Naive thymus-derived CD4-positive, alpha-beta T cell (primary cell): ENCODE measurements around the gene PDZRN4. TPM values are rescaled to one million over a fixed set of nuclear protein-coding genes. Genes with fewer than 3 reads are reported as not detected.

Source experiments
- ATAC-seq: fragments of 150-1000 bp; cut with Tn5 transposase; 2 replicates; pipeline ENCODE4 v1.10.0; 2021; ENCODE audit warnings: mild to moderate bottlenecking, moderate library complexity
- CTCF ChIA-PET: fragments of 350-600 bp; sonication (Branson Sonifier 250); formaldehyde crosslinking; loops from one replicate; lab custom pipeline; 2021; ENCODE audit warnings: antibody characterized with exemption; lab: Charles Lee
- POLR2A ChIA-PET: fragments of 350-600 bp; sonication (Branson Sonifier 250); formaldehyde crosslinking; loops from one replicate; lab custom pipeline; 2021; ENCODE audit warnings: antibody characterized with exemption, inconsistent platforms; lab: Charles Lee
- DNase-seq, 9 donors: peaks; one replicate each; pipeline versions ENCODE4 v3.0.0 to v3.0.0-alpha.2; 2020 to 2022; ENCODE audit warnings: mixed read lengths in 1 of 9
- H3K27ac ChIP-seq: one replicate; pipeline ENCODE4 v1.7.0; 2013; ENCODE audit warnings: mild to moderate bottlenecking, low read depth, low read length, moderate library complexity
- H3K27me3 ChIP-seq, 2 donors: one replicate each; pipeline ENCODE4 v1.7.0; 2013; ENCODE audit warnings: low read length in 2 of 2, mild to moderate bottlenecking in 2 of 2, moderate library complexity in 2 of 2; ENCODE audit not compliant: control insufficient read depth in 2 of 2, insufficient read depth in 2 of 2
- H3K36me3 ChIP-seq, 3 experiments: 1 replicate in 2 of 3; 2 replicates in 1 of 3; pipeline ENCODE4 v1.7.0; 2013; ENCODE audit warnings: low read length in 3 of 3, mild to moderate bottlenecking in 3 of 3, moderate library complexity in 1 of 3; ENCODE audit not compliant: insufficient read depth in 3 of 3, control insufficient read depth in 2 of 3
- H3K4me1 ChIP-seq, 2 donors: one replicate each; pipeline ENCODE4 v1.7.0; 2013; ENCODE audit warnings: low read length in 2 of 2, mild to moderate bottlenecking in 2 of 2, moderate library complexity in 1 of 2; ENCODE audit not compliant: control insufficient read depth in 2 of 2, insufficient read depth in 2 of 2
- H3K4me3 ChIP-seq: 2 replicates; pipeline ENCODE4 v1.7.0; 2013; ENCODE audit warnings: mild to moderate bottlenecking, low read length
- H3K9me3 ChIP-seq, 3 experiments: 1 replicate in 2 of 3; 2 replicates in 1 of 3; pipeline ENCODE4 v1.7.0; 2013; ENCODE audit warnings: low read length in 3 of 3; ENCODE audit not compliant: control insufficient read depth in 2 of 3
- H3K27ac Mint-ChIP-seq, 9 donors: one replicate each; pipeline ENCODE4 v1.8.0; 2020 to 2022; ENCODE audit warnings: mixed read lengths in 9 of 9, mild to moderate bottlenecking in 8 of 9, moderate library complexity in 5 of 9, inconsistent platforms in 2 of 9
- H3K27me3 Mint-ChIP-seq, 5 donors: one replicate each; pipeline ENCODE4 v1.8.0; 2021 to 2022; ENCODE audit warnings: mixed read lengths in 5 of 5, mild to moderate bottlenecking in 1 of 5
- H3K36me3 Mint-ChIP-seq, 5 donors: one replicate each; pipeline ENCODE4 v1.8.0; 2020 to 2022; ENCODE audit warnings: mixed read lengths in 5 of 5, mild to moderate bottlenecking in 3 of 5, inconsistent platforms in 1 of 5
- H3K4me1 Mint-ChIP-seq, 7 donors: one replicate each; pipeline ENCODE4 v1.8.0; 2020 to 2022; ENCODE audit warnings: mixed read lengths in 7 of 7, mild to moderate bottlenecking in 3 of 7, inconsistent platforms in 1 of 7
- H3K4me3 Mint-ChIP-seq, 10 donors: one replicate each; pipeline ENCODE4 v1.8.0; 2020 to 2022; ENCODE audit warnings: mild to moderate bottlenecking in 10 of 10, mixed read lengths in 10 of 10, moderate library complexity in 6 of 10, inconsistent platforms in 2 of 10
- H3K9me3 Mint-ChIP-seq, 11 donors: one replicate each; pipeline ENCODE4 v1.8.0; 2020 to 2022; ENCODE audit warnings: mixed read lengths in 11 of 11, mild to moderate bottlenecking in 4 of 11, inconsistent platforms in 1 of 11, moderate library complexity in 1 of 11
- intact Hi-C, 2 donors: fragments of 100-400 bp; cut with micrococcal nuclease; formaldehyde crosslinking; loops; one replicate each; pipeline ENCODE4 v1.15.1; 2023
- polyA plus RNA-seq, 2 donors: library from polyadenylated mRNA; unstranded; fragments of 300-500 nt; fragmentation: Illumina TruSeq; gene quantifications; one replicate each; pipeline ENCODE4 v1.2.3, GENCODE V29; 2021
- total RNA-seq, 6 experiments: library from RNA in 5 of 6; stranded (reverse) in 5 of 6; gene quantifications; 1 replicate in 5 of 6; 2 replicates in 1 of 6; pipeline ENCODE4 v1.2.3 and lab custom pipeline; 2021 to 2026

Gene PDZRN4
- total and polyA plus RNA-seq, 7 experiments from 2014 or later, result not detected

GRCh38 chr12:41362510-41362909 lies 174.4 kb downstream of the PDZRN4 start:
- no peaks in the 10 kb centered on the region for H3K9me3 ChIP-seq
- peaks cover 0 to 3% (median 0%) of the 10 kb centered on the region in 11 donors for H3K9me3 Mint-ChIP-seq
- no peak overlapping the region for H3K4me3 ChIP-seq
- no peaks in the 10 kb centered on the region for H3K27me3 ChIP-seq
- H3K36me3 Mint-ChIP-seq, result no peaks in the 10 kb centered on the region
- intact Hi-C loops, result no loop called here
- H3K4me3 Mint-ChIP-seq, result no peak overlapping the region
- no peaks in the 10 kb centered on the region for H3K4me1 ChIP-seq
- no peaks in the 10 kb centered on the region for H3K27me3 Mint-ChIP-seq
- no peaks in the 10 kb centered on the region for H3K4me1 Mint-ChIP-seq
- no peak overlapping the region for H3K27ac Mint-ChIP-seq
- CTCF ChIA-PET, result no interaction called here
- no peak for ATAC-seq
- H3K27ac ChIP-seq, result no peak overlapping the region
- POLR2A ChIA-PET, result no interaction called here
- DNase-seq, result no peak
- H3K36me3 ChIP-seq, result no peaks in the 10 kb centered on the region

- Histone ChIP-seq H3K27me3 (no peaks in the 10 kb centered on the region), H3K4me1 (no peaks in the 10 kb centered on the region), H3K9me3 (no peaks in the 10 kb centered on the region), H3K27ac (no peak overlapping the region), H3K4me3 (no peak overlapping the region), H3K36me3 (no peaks in the 10 kb centered on the region)
- Mint-ChIP-seq H3K4me1 (no peaks in the 10 kb centered on the region), H3K4me3 (no peak overlapping the region), H3K9me3 (peaks cover 0 to 3% (median 0%) of the 10 kb centered on the region in 11 donors), H3K27me3 (no peaks in the 10 kb centered on the region), H3K36me3 (no peaks in the 10 kb centered on the region), H3K27ac (no peak overlapping the region)
- intact Hi-C loops, result no loop called here
- ChIA-PET CTCF (no interaction called here), POLR2A (no interaction called here)
- DNase-seq, result no peak
- no peak for ATAC-seq
These were observed 174.8 kb downstream of the PDZRN4 start for GRCh38 chr12:41362931-41363330.

- no peaks in the 10 kb centered on the region for H3K9me3 ChIP-seq
- Mint-ChIP-seq H3K4me3 (no peak overlapping the region), H3K27me3 (no peaks in the 10 kb centered on the region), H3K4me1 (no peaks in the 10 kb centered on the region), H3K9me3 (peaks cover 0 to 5% (median 0%) of the 10 kb centered on the region in 11 donors), H3K27ac (no peak overlapping the region), H3K36me3 (no peaks in the 10 kb centered on the region)
- DNase-seq, result no peak
- no peak for ATAC-seq
- CTCF ChIA-PET, result no interaction called here
- no peak overlapping the region for H3K4me3 ChIP-seq
- H3K27me3 ChIP-seq, result no peaks in the 10 kb centered on the region
- POLR2A ChIA-PET, result no interaction called here
- no peaks in the 10 kb centered on the region for H3K4me1 ChIP-seq
- intact Hi-C loops, result no loop called here
- no peaks in the 10 kb centered on the region for H3K36me3 ChIP-seq
- no peak overlapping the region for H3K27ac ChIP-seq
These were observed 176.1 kb downstream of the PDZRN4 start for GRCh38 chr12:41364211-41364610.

GRCh38 chr12:41365653-41366171 lies 177.6 kb downstream of the PDZRN4 start:
- Histone ChIP-seq H3K4me3 (no peak overlapping the region), H3K9me3 (no peaks in the 10 kb centered on the region), H3K27ac (no peak overlapping the region), H3K36me3 (no peaks in the 10 kb centered on the region), H3K4me1 (no peaks in the 10 kb centered on the region), H3K27me3 (no peaks in the 10 kb centered on the region)
- Mint-ChIP-seq H3K27me3 (no peaks in the 10 kb centered on the region), H3K27ac (no peak overlapping the region), H3K36me3 (no peaks in the 10 kb centered on the region), H3K9me3 (peaks cover 0 to 3% (median 0%) of the 10 kb centered on the region in 11 donors), H3K4me3 (no peak overlapping the region), H3K4me1 (no peaks in the 10 kb centered on the region)
- POLR2A ChIA-PET, result no interaction called here
- ATAC-seq (no peak), DNase-seq (no peak)
- CTCF ChIA-PET, result no interaction called here
- intact Hi-C loops, result no loop called here

- intact Hi-C loops, result no loop called here
These were observed 179.7 kb downstream of the PDZRN4 start for GRCh38 chr12:41367726-41368405.

GRCh38 chr12:41380878-41381277 lies 192.8 kb downstream of the PDZRN4 start:
- POLR2A ChIA-PET, result no interaction called here
- Mint-ChIP-seq H3K4me1 (no peaks in the 10 kb centered on the region), H3K27ac (no peak overlapping the region), H3K4me3 (no peak overlapping the region), H3K27me3 (no peaks in the 10 kb centered on the region), H3K36me3 (no peaks in the 10 kb centered on the region), H3K9me3 (peaks cover 0 to 17% (median 4%) of the 10 kb centered on the region in 11 donors)
- H3K9me3 ChIP-seq, result no peaks in the 10 kb centered on the region
- DNase-seq (no peak), ATAC-seq (no peak)
- H3K4me1 ChIP-seq, result no peaks in the 10 kb centered on the region
- no peak overlapping the region for H3K27ac ChIP-seq
- H3K4me3 ChIP-seq, result no peak overlapping the region
- H3K36me3 ChIP-seq, result no peaks in the 10 kb centered on the region
- intact Hi-C loops, result no loop called here
- no peaks in the 10 kb centered on the region for H3K27me3 ChIP-seq
- CTCF ChIA-PET, result no interaction called here

More at GRCh38 chr12:41367726-41368405, 179.7 kb downstream of the PDZRN4 start:
- H3K36me3 Mint-ChIP-seq, result no peaks in the 10 kb centered on the region
- POLR2A ChIA-PET, result no interaction called here
- peaks cover 0 to 8% (median 3%) of the 10 kb centered on the region in 11 donors for H3K9me3 Mint-ChIP-seq
- no peak overlapping the region for H3K27ac ChIP-seq
- H3K27me3 ChIP-seq, result no peaks in the 10 kb centered on the region
- H3K4me1 ChIP-seq, result no peaks in the 10 kb centered on the region
- H3K9me3 ChIP-seq, result no peaks in the 10 kb centered on the region
- H3K27me3 Mint-ChIP-seq, result no peaks in the 10 kb centered on the region
- H3K27ac Mint-ChIP-seq, result no peak overlapping the region
- no peak for DNase-seq
- no peak for ATAC-seq
- no peak overlapping the region for H3K4me3 Mint-ChIP-seq
- CTCF ChIA-PET, result no interaction called here
- no peaks in the 10 kb centered on the region for H3K36me3 ChIP-seq
- no peaks in the 10 kb centered on the region for H3K4me1 Mint-ChIP-seq
- H3K4me3 ChIP-seq, result no peak overlapping the region

GRCh38 chr12:41402801-41403200 lies 214.7 kb downstream of the PDZRN4 start:
- no peaks in the 10 kb centered on the region for H3K4me1 ChIP-seq
- DNase-seq, result no peak
- no peaks in the 10 kb centered on the region for H3K27me3 ChIP-seq
- no peak overlapping the region for H3K27ac ChIP-seq
- Mint-ChIP-seq H3K9me3 (peaks cover 0 to 16% (median 7%) of the 10 kb centered on the region in 11 donors), H3K36me3 (no peaks in the 10 kb centered on the region), H3K27ac (no peak overlapping the region), H3K4me3 (no peak overlapping the region), H3K27me3 (peaks cover 0 to 5% (median 0%) of the 10 kb centered on the region in 5 donors), H3K4me1 (no peaks in the 10 kb centered on the region)
- ChIA-PET POLR2A (no interaction called here), CTCF (no interaction called here)
- H3K4me3 ChIP-seq, result no peak overlapping the region
- intact Hi-C loops, result no loop called here
- no peaks in the 10 kb centered on the region for H3K9me3 ChIP-seq
- no peak for ATAC-seq
- no peaks in the 10 kb centered on the region for H3K36me3 ChIP-seq
